Left ventricle myocardium inferior (tissue), 1 donor: ENCODE results near the gene THAP2. TPM values are rescaled to one million over a fixed set of nuclear protein-coding genes. Genes with fewer than 3 reads are reported as not detected.
"Not testable (repeated sequence)": the region's sequence is repeated elsewhere in the genome, so short reads cannot be mapped to it uniquely, and the experiment has no call there.

Source experiments
- DNase-seq: peaks from one replicate; pipeline ENCODE4 v3.0.0-alpha.2; 2020
- H3K27ac ChIP-seq: fragments of 200-600 bp; replicated peaks from 2 replicates; pipeline ENCODE4 v1.8.0; 2021
- H3K27me3 ChIP-seq: fragments of 200-600 bp; 2 replicates; pipeline ENCODE4 v1.8.0; 2021; ENCODE audit warnings: low read depth
- H3K36me3 ChIP-seq: fragments of 200-600 bp; 2 replicates; pipeline ENCODE4 v1.8.0; 2021
- H3K4me1 ChIP-seq: fragments of 200-600 bp; 2 replicates; pipeline ENCODE4 v1.8.0; 2021
- H3K4me3 ChIP-seq: fragments of 200-600 bp; 2 replicates; pipeline ENCODE4 v1.8.0; 2021; ENCODE audit warnings: mild to moderate bottlenecking, moderate library complexity
- H3K9me3 ChIP-seq: fragments of 200-600 bp; replicated peaks from 2 replicates; pipeline ENCODE4 v1.8.0; 2021
- intact Hi-C: fragments of 100-400 bp; cut with micrococcal nuclease; formaldehyde crosslinking; loops from one replicate; pipeline ENCODE4 v1.11.0; 2022
- total RNA-seq: library from RNA; stranded (reverse); fragmentation: NEBNext Ultra II Directional; extraction: Animal tissue kit (Norgen Biotek cat#: 25700); gene quantifications from one replicate; pipeline ENCODE4 v1.2.1, GENCODE V29; 2021
- TF ChIP-seq, protein P1 (sequence below): fragments of 200-600 bp; IDR thresholded peaks from 2 replicates; pipeline ENCODE4 v1.8.0; 2021; ENCODE audit warnings: antibody characterized with exemption, mild to moderate bottlenecking, borderline replicate concordance
- donor health status: DM: no; HTN: yes; CAD: no; lungs with severe emphysema.

The THAP2 gene
- total RNA-seq, 1 donor from 2014 or later = 6.6 TPM

DNA sequence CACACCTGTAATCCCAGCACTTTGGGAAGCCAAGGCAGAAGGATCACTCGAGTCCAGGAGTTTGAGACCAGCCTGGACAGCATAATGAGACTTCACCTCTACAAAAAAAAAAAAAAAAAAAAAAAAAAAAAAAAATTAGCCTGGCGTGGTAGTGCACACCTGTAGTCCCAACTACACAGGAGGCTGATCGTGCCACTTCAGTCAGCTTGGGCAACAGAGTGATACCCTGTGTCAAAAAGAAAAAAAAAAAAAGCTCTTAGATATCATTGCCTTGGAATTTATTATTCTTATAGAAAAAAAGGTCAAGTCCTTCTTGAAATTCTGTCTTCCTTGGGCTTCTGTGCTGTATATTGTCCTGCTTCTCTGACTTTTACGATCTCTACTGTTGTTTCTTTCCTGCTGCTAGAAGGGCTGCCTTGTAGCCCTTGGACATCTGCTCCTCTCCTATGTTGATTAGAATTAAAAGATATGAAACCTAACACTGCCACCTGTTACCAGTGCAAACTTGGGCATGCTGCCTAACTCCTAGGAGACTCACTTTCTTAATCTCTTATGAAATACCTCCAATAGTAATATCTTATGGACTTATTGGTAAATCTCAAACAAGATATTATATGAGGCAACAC, 27.5 kb downstream of the THAP2 start:
- no peak overlapping the region for H3K27ac ChIP-seq
- intact Hi-C loops = no loop called here
- H3K36me3 ChIP-seq = peaks cover 5% of the 10 kb centered on the region
- no peaks in the 10 kb centered on the region for H3K9me3 ChIP-seq
- no peaks in the 10 kb centered on the region for H3K27me3 ChIP-seq
- H3K4me1 ChIP-seq = peaks cover 67% of the 10 kb centered on the region
- TF ChIP-seq, protein P1, sequence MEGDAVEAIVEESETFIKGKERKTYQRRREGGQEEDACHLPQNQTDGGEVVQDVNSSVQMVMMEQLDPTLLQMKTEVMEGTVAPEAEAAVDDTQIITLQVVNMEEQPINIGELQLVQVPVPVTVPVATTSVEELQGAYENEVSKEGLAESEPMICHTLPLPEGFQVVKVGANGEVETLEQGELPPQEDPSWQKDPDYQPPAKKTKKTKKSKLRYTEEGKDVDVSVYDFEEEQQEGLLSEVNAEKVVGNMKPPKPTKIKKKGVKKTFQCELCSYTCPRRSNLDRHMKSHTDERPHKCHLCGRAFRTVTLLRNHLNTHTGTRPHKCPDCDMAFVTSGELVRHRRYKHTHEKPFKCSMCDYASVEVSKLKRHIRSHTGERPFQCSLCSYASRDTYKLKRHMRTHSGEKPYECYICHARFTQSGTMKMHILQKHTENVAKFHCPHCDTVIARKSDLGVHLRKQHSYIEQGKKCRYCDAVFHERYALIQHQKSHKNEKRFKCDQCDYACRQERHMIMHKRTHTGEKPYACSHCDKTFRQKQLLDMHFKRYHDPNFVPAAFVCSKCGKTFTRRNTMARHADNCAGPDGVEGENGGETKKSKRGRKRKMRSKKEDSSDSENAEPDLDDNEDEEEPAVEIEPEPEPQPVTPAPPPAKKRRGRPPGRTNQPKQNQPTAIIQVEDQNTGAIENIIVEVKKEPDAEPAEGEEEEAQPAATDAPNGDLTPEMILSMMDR = no peak
- H3K4me3 ChIP-seq = no peak overlapping the region
- DNase-seq = no peak

DNA sequence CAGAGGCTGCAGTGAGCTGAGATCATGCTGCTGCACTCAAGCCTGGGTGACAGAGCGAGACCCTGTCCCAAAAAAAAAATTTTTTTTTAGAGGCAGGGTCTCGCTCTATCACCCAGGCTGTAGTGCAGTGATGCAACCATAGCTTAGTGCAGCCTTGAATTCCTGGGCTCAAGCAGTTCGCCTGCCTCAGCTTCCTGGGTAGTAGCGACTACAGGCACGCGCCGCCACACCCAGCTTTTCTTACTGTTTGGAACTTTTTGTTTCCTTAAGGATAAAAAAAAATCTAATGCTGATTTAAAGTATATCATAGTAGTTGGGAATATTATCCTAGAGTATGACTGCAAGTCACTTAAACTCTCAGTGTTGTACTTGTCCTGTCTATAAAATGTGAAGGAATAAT, 29.0 kb downstream of the THAP2 start:
- Histone ChIP-seq H3K4me1 (peaks cover 52% of the 10 kb centered on the region), H3K27me3 (no peaks in the 10 kb centered on the region), H3K27ac (no peak overlapping the region), H3K9me3 (no peaks in the 10 kb centered on the region), H3K4me3 (no peak overlapping the region), H3K36me3 (peaks cover 20% of the 10 kb centered on the region)
- intact Hi-C loops = no loop called here
- TF ChIP-seq, protein P1 = no peak
- DNase-seq = no peak

DNA sequence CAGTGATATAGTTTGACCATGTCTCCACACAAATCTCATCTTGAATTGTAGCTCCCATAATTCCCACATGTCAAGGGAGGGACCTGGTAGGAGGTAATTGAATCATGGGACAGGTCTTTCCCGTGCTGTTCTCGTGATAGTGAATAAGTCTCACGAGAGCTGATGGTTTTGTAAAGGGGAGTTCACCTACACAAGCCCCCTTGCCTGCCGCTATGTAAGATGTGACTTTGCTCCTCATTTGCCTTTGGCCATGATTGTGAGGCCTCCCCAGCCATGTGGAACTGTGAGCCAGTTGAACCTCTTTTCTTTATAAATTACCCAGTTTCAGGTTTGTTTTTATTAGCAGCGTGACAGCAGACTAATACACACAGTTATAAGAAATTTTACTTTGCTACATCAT, 29.6 kb downstream of the THAP2 start:
- H3K27ac ChIP-seq = peak overlapping the region; percentile 72
- H3K27me3 ChIP-seq, H3K9me3 ChIP-seq, intact Hi-C loops, DNase-seq, H3K4me3 ChIP-seq: not testable (repeated sequence)
- peaks cover 47% of the 10 kb centered on the region for H3K4me1 ChIP-seq
- H3K36me3 ChIP-seq = peaks cover 25% of the 10 kb centered on the region

DNA sequence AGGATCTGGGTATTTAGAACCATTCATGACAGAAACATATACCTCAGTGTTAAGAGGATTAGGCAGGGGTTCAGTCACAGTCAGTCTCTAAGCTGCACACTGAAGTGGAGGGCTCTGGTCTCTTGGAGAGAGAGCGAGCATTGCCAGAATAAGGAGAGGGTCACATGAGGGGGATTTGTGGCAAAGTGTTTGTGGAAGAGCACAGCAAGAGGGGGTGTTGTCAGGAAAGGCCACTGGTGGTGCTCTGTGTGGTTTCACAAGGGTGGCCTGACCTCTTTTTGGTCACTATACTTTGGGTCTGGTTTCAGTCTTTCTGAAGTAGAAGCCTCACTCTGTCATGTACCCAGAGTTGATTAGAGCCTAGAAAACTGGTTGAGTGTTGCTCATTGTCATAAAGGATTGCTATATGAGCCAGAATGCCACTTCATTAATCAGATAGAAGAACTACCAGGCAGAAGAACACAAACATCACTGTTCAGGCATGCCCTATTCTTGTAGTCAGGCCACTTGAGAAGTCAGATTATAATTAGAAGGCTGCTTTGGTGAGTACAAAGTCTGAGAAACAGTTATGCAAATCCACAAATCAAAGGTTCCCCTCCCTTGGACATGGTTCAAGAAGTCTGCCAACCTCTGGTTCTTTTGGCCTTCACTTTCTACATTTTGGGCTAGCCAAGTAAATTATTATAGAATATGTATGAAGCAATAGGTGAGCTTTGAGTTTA, 30.2 kb downstream of the THAP2 start:
- Histone ChIP-seq H3K4me1 (peaks cover 41% of the 10 kb centered on the region), H3K27ac (peak overlapping the region; percentile 72), H3K36me3 (peaks cover 32% of the 10 kb centered on the region), H3K4me3 (no peak overlapping the region), H3K9me3 (no peaks in the 10 kb centered on the region), H3K27me3 (no peaks in the 10 kb centered on the region)
- TF ChIP-seq, protein P1 = no peak
- no peak for DNase-seq
- intact Hi-C loops = no loop called here

DNA sequence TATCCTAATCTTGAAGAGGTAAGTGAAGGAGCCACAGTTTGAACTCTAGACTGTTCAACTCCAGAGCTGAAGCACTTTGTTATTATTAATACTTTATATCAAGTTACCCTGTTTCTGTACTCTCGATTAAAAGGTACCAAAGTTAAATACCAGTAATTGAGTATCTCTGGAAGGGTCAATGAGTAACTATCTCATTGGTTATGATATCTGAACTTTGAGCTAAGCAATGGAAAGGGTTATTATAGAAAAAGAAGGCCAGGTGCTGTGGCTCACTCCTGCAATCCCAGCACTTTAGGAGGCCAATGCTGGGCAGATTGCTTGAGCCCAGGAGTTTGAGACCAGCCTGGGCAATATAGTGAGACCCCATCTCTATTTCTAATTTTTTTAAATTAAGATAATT, 31.7 kb downstream of the THAP2 start:
- intact Hi-C loops = no loop called here
- Histone ChIP-seq H3K9me3 (no peaks in the 10 kb centered on the region), H3K4me1 (peaks cover 29% of the 10 kb centered on the region), H3K27ac (no peak overlapping the region), H3K36me3 (peaks cover 47% of the 10 kb centered on the region), H3K27me3 (no peaks in the 10 kb centered on the region), H3K4me3 (no peak overlapping the region)
- TF ChIP-seq, protein P1 = no peak
- DNase-seq = no peak

DNA sequence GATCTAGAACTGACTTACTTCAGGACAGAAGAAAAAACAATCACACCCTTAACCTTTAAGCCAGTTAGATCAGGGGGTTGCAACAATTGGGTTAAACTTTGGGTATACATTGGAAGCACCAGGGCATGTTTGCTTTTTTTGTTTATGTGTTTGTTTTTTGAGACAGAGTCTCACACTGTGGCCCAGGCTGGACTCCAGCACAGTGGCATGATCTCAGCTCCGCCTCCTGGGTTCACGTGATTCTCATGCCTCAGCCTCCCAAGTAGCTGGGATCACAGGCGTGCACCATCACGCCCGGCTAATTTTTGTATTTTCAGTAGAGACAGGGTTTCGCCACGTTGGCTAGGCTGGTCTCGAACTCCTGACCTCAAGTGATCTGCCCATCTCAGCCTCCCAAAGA, 38.1 kb downstream of the THAP2 start:
- H3K4me3 ChIP-seq, H3K4me1 ChIP-seq, intact Hi-C loops, H3K27me3 ChIP-seq, DNase-seq, H3K27ac ChIP-seq, H3K9me3 ChIP-seq: not testable (repeated sequence)
- peaks cover 70% of the 10 kb centered on the region for H3K36me3 ChIP-seq
